ENCODE data around the gene MBNL1. TPM values are rescaled to one million over a fixed set of nuclear protein-coding genes. Genes with fewer than 3 reads are reported as not detected.

The MBNL1 gene
- total and polyA plus RNA-seq, 11 donors = 46.8 to 416 (median 189) TPM

DNA sequence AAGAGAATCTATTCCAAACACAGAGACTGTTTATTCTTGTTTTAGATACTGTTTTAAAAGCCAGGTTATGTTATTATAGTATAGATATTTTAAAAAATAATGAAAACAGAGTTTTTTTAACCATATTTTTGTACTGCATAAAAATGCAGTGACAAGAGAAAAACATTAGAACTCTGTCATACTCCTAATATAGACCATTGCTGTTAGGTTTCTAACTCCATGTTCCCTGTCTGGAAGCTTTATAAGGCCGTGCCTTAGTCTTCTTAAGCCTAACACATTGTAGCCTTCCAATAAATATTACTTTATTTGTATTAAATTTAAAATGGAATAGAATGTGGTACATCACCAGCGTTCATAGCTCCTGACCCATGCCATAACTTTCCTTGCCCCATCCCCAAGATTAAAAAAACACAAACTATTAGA lies 53.2 kb downstream of the MBNL1 start:
- TF ChIP-seq, protein P1, sequence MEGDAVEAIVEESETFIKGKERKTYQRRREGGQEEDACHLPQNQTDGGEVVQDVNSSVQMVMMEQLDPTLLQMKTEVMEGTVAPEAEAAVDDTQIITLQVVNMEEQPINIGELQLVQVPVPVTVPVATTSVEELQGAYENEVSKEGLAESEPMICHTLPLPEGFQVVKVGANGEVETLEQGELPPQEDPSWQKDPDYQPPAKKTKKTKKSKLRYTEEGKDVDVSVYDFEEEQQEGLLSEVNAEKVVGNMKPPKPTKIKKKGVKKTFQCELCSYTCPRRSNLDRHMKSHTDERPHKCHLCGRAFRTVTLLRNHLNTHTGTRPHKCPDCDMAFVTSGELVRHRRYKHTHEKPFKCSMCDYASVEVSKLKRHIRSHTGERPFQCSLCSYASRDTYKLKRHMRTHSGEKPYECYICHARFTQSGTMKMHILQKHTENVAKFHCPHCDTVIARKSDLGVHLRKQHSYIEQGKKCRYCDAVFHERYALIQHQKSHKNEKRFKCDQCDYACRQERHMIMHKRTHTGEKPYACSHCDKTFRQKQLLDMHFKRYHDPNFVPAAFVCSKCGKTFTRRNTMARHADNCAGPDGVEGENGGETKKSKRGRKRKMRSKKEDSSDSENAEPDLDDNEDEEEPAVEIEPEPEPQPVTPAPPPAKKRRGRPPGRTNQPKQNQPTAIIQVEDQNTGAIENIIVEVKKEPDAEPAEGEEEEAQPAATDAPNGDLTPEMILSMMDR (IDR thresholded peaks at IDR 0.05) = no peak
- no peak for TF ChIP-seq POLR2A (IDR thresholded peaks at IDR 0.05)

DNA sequence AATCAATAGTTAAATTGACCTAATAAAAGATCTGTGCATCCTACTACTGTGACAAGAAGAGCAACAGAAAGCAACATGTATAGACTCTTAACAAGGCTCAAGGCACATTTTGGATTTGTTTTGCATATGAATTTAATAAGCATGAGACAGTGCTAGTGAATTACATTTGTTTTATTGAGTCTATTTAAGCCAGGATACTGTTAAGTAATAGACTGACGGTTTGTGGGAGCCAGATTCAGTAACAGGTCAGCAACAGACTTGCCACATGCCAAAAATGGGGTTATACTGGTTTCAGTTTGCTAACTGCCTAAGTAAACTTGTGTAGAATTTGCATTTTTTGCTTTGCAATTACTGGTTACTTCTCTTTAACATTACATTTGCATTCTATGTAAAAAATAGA lies 54.0 kb downstream of the MBNL1 start:
- H3K27me3 ChIP-seq = no peaks in the 10 kb centered on the region

More for the DNA sequence above, 53.2 kb downstream of the MBNL1 start:
- Histone ChIP-seq H3K4me1 (peaks cover 0 to 86% (median 71%) of the 10 kb centered on the region in 12 donors), H3K27me3 (no peaks in the 10 kb centered on the region), H3K9me3 (peaks cover 0 to 11% (median 2%) of the 10 kb centered on the region in 12 donors), H3K36me3 (no peaks in the 10 kb centered on the region), H3K27ac (peak overlapping the region in 11 of 12 donors; percentile 22 to 78 (median 55)), H3K4me3 (no peak overlapping the region)
- peak; percentile 40 to 68 (median 50) for ATAC-seq
- intact Hi-C loops (cut with DNase I) = loop anchor here in 3 of 10 donors (5.0 to 10.0 kb wide), 3 partner anchors 45 to 113 kb away; no protein-coding TSS in a partner anchor
- DNase-seq = no peak
- 57 to 69% (median 63%) methylated on average over 2 of the region's 2 CpGs for WGBS, 4 donors

DNA sequence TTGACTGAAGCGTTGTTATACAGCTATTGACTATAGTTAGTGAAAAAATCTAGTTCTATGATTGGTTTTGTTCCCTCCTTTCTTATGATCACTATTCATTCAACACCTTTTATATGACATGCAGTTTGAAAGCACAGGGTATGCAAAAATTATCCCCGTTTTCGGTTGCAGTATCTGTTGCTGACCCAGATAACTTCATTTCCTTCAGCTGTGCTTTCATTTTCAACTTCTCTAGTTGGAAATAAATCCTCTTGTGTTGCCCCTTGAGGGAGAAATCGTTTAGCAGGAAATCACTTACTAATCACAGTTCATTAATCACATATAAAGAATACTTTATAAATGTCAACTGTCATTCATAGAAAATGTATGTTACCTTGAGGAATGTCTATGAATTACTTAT lies 55.1 kb downstream of the MBNL1 start:
- no peaks in the 10 kb centered on the region for H3K36me3 ChIP-seq
- peak overlapping the region in 11 of 12 donors; percentile 9 to 78 (median 24) for H3K27ac ChIP-seq
- ATAC-seq = peak in 1 of 4 donors; percentile 19
- H3K9me3 ChIP-seq = peaks cover 0 to 11% (median 2%) of the 10 kb centered on the region in 12 donors
- 27 to 42% (median 32%) methylated on average over 4 of the region's 4 CpGs for WGBS, 4 donors
- TF ChIP-seq, protein P1 (IDR thresholded peaks at IDR 0.05) = no peak
- no peak for TF ChIP-seq POLR2A (IDR thresholded peaks at IDR 0.05)
- no peak for DNase-seq
- intact Hi-C loops (cut with DNase I) = loop anchor here in 3 of 10 donors (5.0 to 10.0 kb wide), 3 partner anchors 47 to 111 kb away; no protein-coding TSS in a partner anchor
- no peaks in the 10 kb centered on the region for H3K27me3 ChIP-seq
- H3K4me3 ChIP-seq = peak overlapping the region in 6 of 12 donors; percentile 6 to 26 (median 22)
- peaks cover 3 to 86% (median 70%) of the 10 kb centered on the region in 12 donors for H3K4me1 ChIP-seq

More for the DNA sequence above, 54.0 kb downstream of the MBNL1 start:
- H3K9me3 ChIP-seq = peaks cover 0 to 11% (median 2%) of the 10 kb centered on the region in 12 donors
- 0 to 13% (median 10%) methylated on average over 1 of the region's 1 CpG for WGBS, 4 donors
- no peak for TF ChIP-seq POLR2A (IDR thresholded peaks at IDR 0.05)
- TF ChIP-seq, protein P1 (IDR thresholded peaks at IDR 0.05) = no peak
- intact Hi-C loops (cut with DNase I) = loop anchor here in 3 of 10 donors (5.0 to 10.0 kb wide), 3 partner anchors 45 to 112 kb away; no protein-coding TSS in a partner anchor
- no peak overlapping the region for H3K4me3 ChIP-seq
- ATAC-seq = peak in 2 of 4 donors; percentile 25 to 32
- no peaks in the 10 kb centered on the region for H3K36me3 ChIP-seq
- peak overlapping the region in 10 of 12 donors; percentile 22 to 78 (median 60) for H3K27ac ChIP-seq
- H3K4me1 ChIP-seq = peaks cover 0 to 86% (median 70%) of the 10 kb centered on the region in 12 donors
- DNase-seq = no peak

DNA sequence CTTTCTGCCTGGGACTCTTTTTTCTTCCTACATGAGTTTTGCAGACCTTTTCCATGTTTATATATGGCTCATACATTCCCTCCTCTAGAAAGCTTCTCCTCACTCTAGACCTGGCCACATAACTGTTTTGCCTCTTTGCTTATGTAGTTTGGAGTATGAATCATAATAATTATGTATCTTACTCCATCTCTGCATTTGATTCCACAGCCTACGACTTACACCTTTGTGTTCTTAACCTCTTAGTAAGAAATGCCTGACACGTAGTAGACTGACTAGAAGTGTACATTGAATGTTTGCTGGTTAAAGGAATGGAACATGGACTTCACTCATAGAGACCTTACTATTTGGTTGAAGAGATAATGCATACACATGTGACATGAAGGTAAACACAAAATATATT lies 56.4 kb downstream of the MBNL1 start:
- ATAC-seq (no peak), DNase-seq (no peak)
- WGBS, 4 donors = 86 to 93% (median 91%) methylated on average over 2 of the region's 2 CpGs
- Histone ChIP-seq H3K36me3 (no peaks in the 10 kb centered on the region), H3K4me3 (no peak overlapping the region), H3K27ac (peak overlapping the region in 1 of 12 donors; percentile 32), H3K9me3 (peaks cover 0 to 11% (median 2%) of the 10 kb centered on the region in 12 donors), H3K27me3 (no peaks in the 10 kb centered on the region), H3K4me1 (peaks cover 7 to 86% (median 70%) of the 10 kb centered on the region in 12 donors)
- TF ChIP-seq POLR2A (IDR thresholded peaks at IDR 0.05) = no peak
- TF ChIP-seq, protein P1 (IDR thresholded peaks at IDR 0.05) = no peak
- intact Hi-C loops (cut with DNase I) = loop anchor here in 4 of 10 donors (5.0 to 10.0 kb wide), 3 partner anchors 57 to 110 kb away; no protein-coding TSS in a partner anchor
